K562 (cell line): ENCODE measurements around the gene SEC31A.

Experiments
- CEBPB ChIP-seq: fragments of 450-650 bp; IDR thresholded peaks from 2 replicates; pipeline ENCODE4 v1.6.1; 2016; ENCODE audit warnings: missing genetic modification characterization, missing compliant biosample characterization
- CTCF ChIP-seq, 3 experiments: IDR thresholded peaks in 2 of 3; conservative IDR thresholded peaks in 1 of 3; 2 replicates each; pipeline ENCODE4 v1.5.1; 2011 to 2012; ENCODE audit warnings: low read length in 3 of 3, mild to moderate bottlenecking in 3 of 3, control low read depth in 2 of 3, improper control_type of control experiment in 1 of 3, inconsistent platforms in 1 of 3, low read depth in 1 of 3, mixed read lengths in 1 of 3, moderate library complexity in 1 of 3; ENCODE audit not compliant: insufficient read depth in 2 of 3
- EZH2 ChIP-seq: IDR thresholded peaks from 2 replicates; pipeline ENCODE4 v1.6.1; 2012; ENCODE audit warnings: low read depth, mild to moderate bottlenecking, inconsistent platforms, low read length, borderline replicate concordance
- FOS ChIP-seq: IDR thresholded peaks from 3 replicates; pipeline ENCODE4 v1.6.1; 2011; ENCODE audit not compliant: insufficient read length; ENCODE audit errors: extremely low read depth
- MLLT1 ChIP-seq, 2 experiments: fragments of 450-650 bp; IDR thresholded peaks; 2 replicates each; pipeline ENCODE4 v1.6.1; 2016
- PURB ChIP-seq: sonication (generic); formaldehyde crosslinking; IDR thresholded peaks from 2 replicates; pipeline ENCODE4 v1.9.0; 2021; ENCODE audit warnings: low read depth, mild to moderate bottlenecking, missing genetic modification reagents
- REST ChIP-seq, 2 experiments: fragments of 450-650 bp; formaldehyde crosslinking in 1 of 2; IDR thresholded peaks; 2 replicates each; pipeline versions ENCODE4 v1.4.0 to v1.6.1; 2014 to 2020; ENCODE audit warnings: mild to moderate bottlenecking in 2 of 2, borderline replicate concordance in 1 of 2, low read depth in 1 of 2
- RFX5 ChIP-seq: IDR thresholded peaks from 2 replicates; pipeline ENCODE4 v1.6.1; 2011; ENCODE audit warnings: low read depth, mild to moderate bottlenecking, improper control_type of control experiment, low read length
- SMARCA4 ChIP-seq: fragments of 450-650 bp; IDR thresholded peaks from 2 replicates; pipeline ENCODE4 v1.6.1; 2016
- ZBTB49 ChIP-seq: sonication (generic); formaldehyde crosslinking; IDR thresholded peaks from 2 replicates; pipeline ENCODE4 v1.8.0; 2022; ENCODE audit warnings: missing genetic modification reagents, mild to moderate bottlenecking, borderline replicate concordance
- ZC3H11A ChIP-seq: IDR thresholded peaks from 2 replicates; pipeline ENCODE4 v1.6.1; 2012; ENCODE audit warnings: low read depth, low read length, improper control_type of control experiment
- ZNF780A ChIP-seq: fragments of 250-450 bp; sonication (Bioruptor Pico); IDR thresholded peaks from 2 replicates; pipeline ENCODE4 v1.5.0; 2021; ENCODE audit warnings: mild to moderate bottlenecking

- TF ChIP-seq PURB (CRISPR knock-in tag) = no peak
- no peak for TF ChIP-seq CTCF (IDR thresholded peaks at IDR 0.05 in 2 of 3, conservative IDR thresholded peaks at IDR 0.05 in 1 of 3; ENCODE audit: insufficient read depth in 2 of 3, low read depth in 1 of 3, low read length in 3 of 3)
- no peak for TF ChIP-seq ZC3H11A
- TF ChIP-seq SMARCA4 = no peak
- TF ChIP-seq EZH2 = no peak
- no peak for TF ChIP-seq RFX5
- no peak for TF ChIP-seq MLLT1 (IDR thresholded peaks at IDR 0.05)
- TF ChIP-seq REST (IDR thresholded peaks at IDR 0.05; ENCODE audit: borderline replicate concordance) = no peak
- no peak for TF ChIP-seq REST (CRISPR knock-in tag; IDR thresholded peaks at IDR 0.05; ENCODE audit: low read depth)
- TF ChIP-seq CEBPB (tag) = no peak
- no peak for TF ChIP-seq ZBTB49
- no peak for TF ChIP-seq FOS
- TF ChIP-seq ZNF780A (CRISPR knock-in tag) = no peak
These were observed 27.1 kb upstream of the SEC31A start for GRCh38 chr4:82918091-82918490.
